H1 (cell line): ENCODE data around the gene FHIT. TPM values are rescaled to one million over a fixed set of nuclear protein-coding genes. Genes with fewer than 3 reads are reported as not detected.

Experiments used
- CTCF ChIA-PET: fragments of 300-600 bp; sonication (Branson Sonifier 250); formaldehyde crosslinking; loops from one replicate; lab custom pipeline; 2021; ENCODE audit not compliant: partially characterized antibody; lab: Charles Lee
- POLR2A ChIA-PET: fragments of 300-600 bp; sonication (Branson Sonifier 250); formaldehyde crosslinking; loops from one replicate; lab custom pipeline; 2021; ENCODE audit warnings: inconsistent platforms; ENCODE audit not compliant: partially characterized antibody; lab: Charles Lee
- DNase-seq, 2 experiments: peaks; one replicate each; pipeline versions ENCODE4 v3.0.0 to v3.0.0-alpha.2; 2010 to 2022; ENCODE audit warnings: low spot score in 2 of 2, low read depth in 1 of 2, mixed read lengths in 1 of 2
- FAIRE-seq: peaks from 2 replicates; lab custom pipeline; 2011; peaks lifted over from hg19 to GRCh38; lab: Jason Lieb, UNC
- H2AFZ ChIP-seq: 2 replicates; pipeline ENCODE4 v1.8.1; 2012; ENCODE audit warnings: low read length, inconsistent platforms
- H2AK5ac ChIP-seq: 2 replicates; pipeline ENCODE4 v1.6.1; 2013; ENCODE audit warnings: low read depth, low read length
- H2BK120ac ChIP-seq: replicated peaks from 2 replicates; pipeline ENCODE3; 2013; ENCODE audit warnings: low read depth, low read length, inconsistent platforms
- H2BK12ac ChIP-seq: 2 replicates; pipeline ENCODE4 v1.6.1; 2013; ENCODE audit warnings: low read depth, low read length
- H2BK15ac ChIP-seq: 2 replicates; pipeline ENCODE4 v1.6.1; 2013; ENCODE audit warnings: low read length
- H2BK20ac ChIP-seq: 2 replicates; pipeline ENCODE4 v1.6.1; 2013; ENCODE audit warnings: low read length
- H2BK5ac ChIP-seq: 2 replicates; pipeline ENCODE4 v1.6.1; 2013; ENCODE audit warnings: low read depth, low read length
- H3K14ac ChIP-seq: 2 replicates; pipeline ENCODE4 v1.6.1; 2013; ENCODE audit warnings: inconsistent platforms; ENCODE audit not compliant: insufficient read length
- H3K18ac ChIP-seq: 2 replicates; pipeline ENCODE4 v1.6.1; 2013; ENCODE audit warnings: low read length; ENCODE audit errors: extremely low read depth
- H3K23ac ChIP-seq: 2 replicates; pipeline ENCODE4 v1.6.1; 2013; ENCODE audit warnings: inconsistent platforms; ENCODE audit not compliant: insufficient read length
- H3K23me2 ChIP-seq: 2 replicates; pipeline ENCODE4 v1.6.1; 2013; ENCODE audit warnings: low read depth, low read length
- H3K27ac ChIP-seq: 2 replicates; pipeline ENCODE4 v1.6.1; 2011; ENCODE audit warnings: low read depth, low read length, inconsistent platforms
- H3K27me3 ChIP-seq, 4 experiments: replicated peaks in 1 of 4; 1 replicate in 1 of 4; 2 replicates in 3 of 4; pipeline versions ENCODE4 v1.6.1 to v1.8.1; 2011 to 2013; ENCODE audit warnings: low read length in 3 of 4, mild to moderate bottlenecking in 3 of 4, inconsistent platforms in 2 of 4, mixed read lengths in 2 of 4, moderate library complexity in 1 of 4; ENCODE audit not compliant: control insufficient read depth in 3 of 4, insufficient read depth in 3 of 4; ENCODE audit errors: extremely low read depth in 1 of 4
- H3K36me3 ChIP-seq, 4 experiments: 2 replicates each; pipeline versions ENCODE4 v1.6.1 to v1.8.1; 2011 to 2013; ENCODE audit warnings: mild to moderate bottlenecking in 4 of 4, low read length in 3 of 4, moderate library complexity in 2 of 4, control low read depth in 1 of 4, inconsistent platforms in 1 of 4; ENCODE audit not compliant: insufficient read depth in 4 of 4, control insufficient read depth in 2 of 4
- H3K4ac ChIP-seq: replicated peaks from 2 replicates; pipeline ENCODE3; 2013; ENCODE audit warnings: low read length, low read depth, mixed read lengths, inconsistent platforms; ENCODE audit not compliant: insufficient read length
- H3K4me1 ChIP-seq, 4 experiments: replicated peaks in 1 of 4; 1 replicate in 1 of 4; 2 replicates in 3 of 4; pipeline versions ENCODE4 v1.6.1 to v1.8.1; 2011 to 2013; ENCODE audit warnings: low read length in 3 of 4, inconsistent platforms in 2 of 4, mixed read lengths in 1 of 4; ENCODE audit not compliant: insufficient read depth in 4 of 4, control insufficient read depth in 3 of 4
- H3K4me2 ChIP-seq, 2 experiments: 2 replicates each; pipeline versions ENCODE4 v1.6.1 to v1.8.1; 2011 to 2013; ENCODE audit warnings: low read depth in 2 of 2, low read length in 2 of 2, control low read depth in 1 of 2, inconsistent platforms in 1 of 2, mild to moderate bottlenecking in 1 of 2; ENCODE audit not compliant: insufficient read depth in 1 of 2
- H3K4me3 ChIP-seq, 4 experiments: fragments of 200-600, 300-600 bp in 1 of 4; sonication (generic), shearing (Covaris generic), sonication (Bioruptor Twin) in 1 of 4; 2 replicates each; pipeline versions ENCODE4 v1.5.1 to v1.8.1; 2011 to 2016; ENCODE audit warnings: low read length in 4 of 4, low read depth in 3 of 4, control low read depth in 2 of 4, inconsistent platforms in 2 of 4, mild to moderate bottlenecking in 2 of 4, mixed read lengths in 1 of 4, moderate library complexity in 1 of 4; ENCODE audit not compliant: insufficient read depth in 2 of 4; ENCODE audit errors: extremely low read depth in 1 of 4
- H3K56ac ChIP-seq: replicated peaks from 2 replicates; pipeline ENCODE3; 2013; ENCODE audit warnings: low read depth, mild to moderate bottlenecking, mixed read lengths, low read length, inconsistent platforms; ENCODE audit not compliant: insufficient read length
- H3K79me1 ChIP-seq: 2 replicates; pipeline ENCODE4 v1.6.1; 2013; ENCODE audit warnings: low read depth, low read length, control low read depth
- H3K79me2 ChIP-seq, 2 experiments: 2 replicates each; pipeline versions ENCODE4 v1.6.1 to v1.8.1; 2012 to 2013; ENCODE audit warnings: low read length in 2 of 2, mild to moderate bottlenecking in 2 of 2, inconsistent platforms in 1 of 2; ENCODE audit not compliant: insufficient read depth in 2 of 2, control insufficient read depth in 1 of 2
- H3K9ac ChIP-seq, 4 experiments: replicated peaks in 1 of 4; 1 replicate in 1 of 4; 2 replicates in 3 of 4; pipeline versions ENCODE4 v1.6.1 to v1.8.1; 2011 to 2013; ENCODE audit warnings: low read depth in 3 of 4, low read length in 3 of 4, control low read depth in 2 of 4, mild to moderate bottlenecking in 2 of 4, moderate library complexity in 2 of 4, inconsistent platforms in 1 of 4; ENCODE audit errors: extremely low read depth in 1 of 4
- H3K9me3 ChIP-seq, 2 experiments: 2 replicates each; pipeline versions ENCODE4 v1.6.1 to v1.8.1; 2012 to 2013; ENCODE audit warnings: mild to moderate bottlenecking in 2 of 2, moderate library complexity in 2 of 2, control low read depth in 1 of 2, inconsistent platforms in 1 of 2, low read depth in 1 of 2, low read length in 1 of 2, mixed read lengths in 1 of 2; ENCODE audit not compliant: insufficient read depth in 2 of 2
- H4K20me1 ChIP-seq, 2 experiments: replicated peaks in 1 of 2; 2 replicates each; pipeline versions ENCODE3 to v1.8.1; 2011 to 2013; ENCODE audit warnings: inconsistent platforms in 2 of 2, low read length in 2 of 2, mild to moderate bottlenecking in 1 of 2; ENCODE audit not compliant: insufficient read depth in 2 of 2, control insufficient read depth in 1 of 2
- H4K5ac ChIP-seq: 2 replicates; pipeline ENCODE4 v1.6.1; 2013; ENCODE audit warnings: low read length, low read depth, mixed read lengths, inconsistent platforms; ENCODE audit not compliant: insufficient read length
- H4K8ac ChIP-seq: 2 replicates; pipeline ENCODE4 v1.8.0; 2013; ENCODE audit warnings: mild to moderate bottlenecking, moderate library complexity, low read length, inconsistent platforms; ENCODE audit not compliant: insufficient read depth; ENCODE audit errors: extremely low read depth
- H4K91ac ChIP-seq: replicated peaks from 2 replicates; pipeline ENCODE3; 2013; ENCODE audit warnings: low read length, mixed read lengths, inconsistent platforms; ENCODE audit not compliant: insufficient read length
- CEBPB ChIP-seq: IDR thresholded peaks from 2 replicates; pipeline ENCODE4 v1.6.1; 2012; ENCODE audit warnings: low read depth, low read length
- NRF1 ChIP-seq: IDR thresholded peaks from 2 replicates; pipeline ENCODE4 v1.6.1; 2011; ENCODE audit warnings: mild to moderate bottlenecking, low read depth, low read length, improper control_type of control experiment
- POU5F1 ChIP-seq: IDR thresholded peaks from 2 replicates; pipeline ENCODE4 v1.6.1; 2011; ENCODE audit warnings: low read depth, mild to moderate bottlenecking, low read length, moderate library complexity
- RXRA ChIP-seq: IDR thresholded peaks from 2 replicates; pipeline ENCODE4 v1.6.1; 2011; ENCODE audit warnings: low read depth, mild to moderate bottlenecking, low read length, moderate library complexity; ENCODE audit not compliant: insufficient read depth
- SIN3A ChIP-seq, 2 experiments: IDR thresholded peaks in 1 of 2; conservative IDR thresholded peaks in 1 of 2; 2 replicates each; pipeline ENCODE4 v1.6.1; 2011 to 2012; ENCODE audit warnings: low read length in 2 of 2, improper control_type of control experiment in 1 of 2, low read depth in 1 of 2, mild to moderate bottlenecking in 1 of 2
- SP1 ChIP-seq: IDR thresholded peaks from 2 replicates; pipeline ENCODE4 v1.6.1; 2011; ENCODE audit warnings: low read depth, low read length
- YY1 ChIP-seq: IDR thresholded peaks from 2 replicates; pipeline ENCODE4 v1.6.1; 2011; ENCODE audit warnings: low read depth, mild to moderate bottlenecking, low read length
- WGBS, 2 experiments: shearing (Covaris generic) in 1 of 2; methylation state at CpG; one replicate each; pipeline versions ENCODE4 v1.1.6 to v1.1.7; 2013 to 2015; ENCODE audit warnings: low lambda C conversion rate in 2 of 2, mixed read lengths in 2 of 2, inconsistent platforms in 1 of 2, low coverage in 1 of 2, missing lambda C conversion rate in 1 of 2; ENCODE audit not compliant: insufficient replicate concordance in 2 of 2, insufficient coverage in 1 of 2, insufficient read length in 1 of 2; ENCODE audit errors: extremely low coverage in 1 of 2, missing lambda C conversion rate in 1 of 2; 5-methylcytosine and 5-hydroxymethylcytosine counted together
- polyA plus RNA-seq, 7 experiments: library from polyadenylated mRNA; depleted of rRNA in 3 of 7; stranded (reverse) in 5 of 7; unstranded in 2 of 7; fragments of >200 nt in 5 of 7; fragments of 200-250 nt in 2 of 7; gene quantifications; 1 replicate in 5 of 7; 2 replicates in 1 of 7; 4 replicates in 1 of 7; pipeline versions ENCODE4 v1.2.1 to v1.2.3, GENCODE V29; 2011 to 2013; ENCODE audit warnings: missing spikeins in 2 of 7, mixed read lengths in 2 of 7
- total RNA-seq: library from RNA; stranded (reverse); fragmentation: NEBNext Ultra II Directional; extraction: Animal tissue kit (Norgen Biotek cat#: 25700); gene quantifications from 2 replicates; pipeline ENCODE4 v1.2.1, GENCODE V29; 2021
- TF ChIP-seq, protein P1 (sequence below): IDR thresholded peaks from 2 replicates; pipeline ENCODE4 v1.6.1; 2012; ENCODE audit warnings: inconsistent platforms
- TF ChIP-seq, protein P2 (sequence below): IDR thresholded peaks from 2 replicates; pipeline ENCODE4 v1.6.1; 2011; ENCODE audit warnings: low read length, improper control_type of control experiment

FHIT gene
- total and polyA plus RNA-seq, 2 of the 8 experiments (the other 6 are each of a cell fraction or from before 2014, with no cell fraction given) = 1.2 to 3.2 TPM

DNA sequence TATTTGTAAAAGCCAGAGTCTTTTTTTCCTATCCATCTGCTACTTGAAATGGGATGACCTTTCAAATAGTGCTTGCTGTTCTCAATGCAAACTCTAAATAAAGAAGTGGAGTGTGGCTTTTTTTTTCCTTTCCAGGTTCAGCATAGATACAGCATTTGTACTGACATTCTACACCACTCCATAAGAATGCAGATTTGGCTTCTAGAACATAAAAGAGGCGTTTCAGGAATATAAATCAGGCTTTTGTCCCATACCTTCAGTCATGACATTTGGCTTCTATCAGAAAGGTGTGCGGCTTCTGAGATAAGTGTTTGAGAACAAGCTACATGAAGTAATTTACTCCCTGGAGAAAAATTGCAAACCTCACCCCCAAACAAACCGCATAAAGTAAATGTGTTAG is 553.1 kb downstream of the FHIT start:
- Histone ChIP-seq H3K14ac (no peak overlapping the region), H3K23me2 (no peaks in the 10 kb centered on the region), H2BK15ac (no peak overlapping the region), H3K56ac (no peak overlapping the region), H4K20me1 (no peaks in the 10 kb centered on the region), H4K91ac (no peak overlapping the region), H3K18ac (no peak overlapping the region), H3K4ac (no peak overlapping the region), H3K4me3 (no peak overlapping the region), H2BK5ac (no peak overlapping the region), H2BK12ac (no peak overlapping the region), H3K79me1 (no peaks in the 10 kb centered on the region), H3K4me1 (peaks cover 0 to 9% (median 0%) of the 10 kb centered on the region in 4 experiments; a peak in 2 of 7 replicates), H3K79me2 (no peaks in the 10 kb centered on the region), H2AK5ac (no peak overlapping the region), H2BK120ac (no peak overlapping the region), H3K27ac (no peak overlapping the region), H3K23ac (no peak overlapping the region), H4K8ac (no peak overlapping the region), H3K36me3 (no peaks in the 10 kb centered on the region), H3K9ac (no peak overlapping the region), H2BK20ac (no peak overlapping the region), H2AFZ (no peak overlapping the region), H3K4me2 (no peak overlapping the region), H4K5ac (no peak overlapping the region), H3K27me3 (no peaks in the 10 kb centered on the region), H3K9me3 (no peaks in the 10 kb centered on the region; a peak in 1 of 4 replicates)
- ChIA-PET POLR2A (no interaction called here), CTCF (no interaction called here)
- 52% methylated on average over 3 of the region's 3 CpGs; no CpG with 5 or more reads in 1 of the 2 experiments for WGBS, 2 experiments
- no peak for FAIRE-seq
- TF ChIP-seq CEBPB (no peak), YY1 (no peak), POU5F1 (no peak), SIN3A (conservative IDR thresholded peaks at IDR 0.05 in 1 of 2, IDR thresholded peaks at IDR 0.05 in 1 of 2; ENCODE audit: low read depth in 1 of 2, low read length in 2 of 2) (no peak), NRF1 (no peak), SP1 (no peak), RXRA (no peak)
- TF ChIP-seq, protein P1, sequence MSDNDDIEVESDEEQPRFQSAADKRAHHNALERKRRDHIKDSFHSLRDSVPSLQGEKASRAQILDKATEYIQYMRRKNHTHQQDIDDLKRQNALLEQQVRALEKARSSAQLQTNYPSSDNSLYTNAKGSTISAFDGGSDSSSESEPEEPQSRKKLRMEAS = no peak
- TF ChIP-seq, protein P2, sequence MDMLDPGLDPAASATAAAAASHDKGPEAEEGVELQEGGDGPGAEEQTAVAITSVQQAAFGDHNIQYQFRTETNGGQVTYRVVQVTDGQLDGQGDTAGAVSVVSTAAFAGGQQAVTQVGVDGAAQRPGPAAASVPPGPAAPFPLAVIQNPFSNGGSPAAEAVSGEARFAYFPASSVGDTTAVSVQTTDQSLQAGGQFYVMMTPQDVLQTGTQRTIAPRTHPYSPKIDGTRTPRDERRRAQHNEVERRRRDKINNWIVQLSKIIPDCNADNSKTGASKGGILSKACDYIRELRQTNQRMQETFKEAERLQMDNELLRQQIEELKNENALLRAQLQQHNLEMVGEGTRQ = no peak
- no peak for DNase-seq
